ENCODE results near the gene GRM3. TPM values are rescaled to one million over a fixed set of nuclear protein-coding genes. Genes with fewer than 3 reads are reported as not detected.

Gene GRM3
- total and polyA plus RNA-seq, 2 of the 8 experiments (the other 6 are each of a cell fraction or from before 2014, with no cell fraction given) = 3.1 to 4.2 TPM

DNA sequence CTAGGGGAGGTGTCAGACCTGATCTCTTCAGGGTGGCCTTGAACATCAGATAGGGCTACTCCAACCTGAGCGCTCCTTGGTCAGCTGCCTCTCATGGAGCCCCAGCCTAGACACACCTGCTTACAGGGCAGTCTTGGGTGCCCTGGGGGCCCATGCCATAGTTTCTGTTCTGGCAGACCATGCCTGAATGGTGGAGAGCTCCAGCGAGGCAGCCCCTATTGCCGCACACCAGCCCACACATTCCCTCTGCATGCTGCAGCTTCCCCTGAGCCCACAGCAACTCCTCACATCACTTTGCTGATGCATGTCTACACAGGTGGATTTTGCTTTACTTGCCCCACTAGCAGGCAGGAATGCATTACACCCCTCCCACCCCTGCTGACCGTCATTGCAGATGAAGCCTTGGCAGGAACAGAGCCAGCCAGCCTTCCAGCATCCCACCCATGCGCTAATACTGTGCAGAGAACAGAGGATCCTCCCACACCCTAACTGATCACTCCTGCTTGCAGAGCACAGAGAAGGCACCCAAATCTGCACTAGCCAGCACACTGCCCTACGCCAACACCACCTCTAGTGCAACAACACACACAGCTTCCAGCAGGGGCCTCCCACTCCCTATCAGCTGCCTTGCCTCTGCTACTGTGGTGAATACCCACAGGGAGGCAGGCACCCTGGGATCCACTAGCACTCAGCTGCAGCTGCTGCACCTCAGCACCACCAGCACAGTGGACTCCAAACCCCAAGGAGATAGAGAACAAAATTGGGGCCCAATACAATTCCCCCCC lies 43.0 kb upstream of the GRM3 start:
- Histone ChIP-seq H2BK20ac (ENCODE audit: low read length) (no peak overlapping the region), H3K27ac (ENCODE audit: low read depth, low read length) (no peak overlapping the region), H3K18ac (ENCODE audit: extremely low read depth, low read length) (no peak overlapping the region), H3K4me2 (ENCODE audit: insufficient read depth in 1 of 2, low read depth in 2 of 2, low read length in 2 of 2) (no peak overlapping the region), H3K27me3 (replicated peaks in 1 of 4; ENCODE audit: control insufficient read depth in 3 of 4, extremely low read depth in 1 of 4, insufficient read depth in 3 of 4, low read length in 3 of 4) (no peaks in the 10 kb centered on the region), H3K4me3 (ENCODE audit: extremely low read depth in 1 of 4, insufficient read depth in 2 of 4, low read depth in 3 of 4, low read length in 4 of 4) (no peak overlapping the region), H2AK5ac (ENCODE audit: low read depth, low read length) (no peak overlapping the region), H3K9me3 (ENCODE audit: insufficient read depth in 2 of 2, low read depth in 1 of 2, low read length in 1 of 2) (no peaks in the 10 kb centered on the region), H2BK12ac (ENCODE audit: low read depth, low read length) (no peak overlapping the region), H3K79me2 (ENCODE audit: control insufficient read depth in 1 of 2, insufficient read depth in 2 of 2, low read length in 2 of 2) (no peaks in the 10 kb centered on the region), H4K20me1 (replicated peaks in 1 of 2; ENCODE audit: control insufficient read depth in 1 of 2, insufficient read depth in 2 of 2, low read length in 2 of 2) (no peaks in the 10 kb centered on the region), H4K5ac (ENCODE audit: insufficient read length, low read depth, low read length) (no peak overlapping the region), H3K4me1 (replicated peaks in 1 of 4; ENCODE audit: control insufficient read depth in 3 of 4, insufficient read depth in 4 of 4, low read length in 3 of 4) (no peaks in the 10 kb centered on the region), H3K4ac (replicated peaks; ENCODE audit: insufficient read length, low read depth, low read length) (no peak overlapping the region), H3K56ac (replicated peaks; ENCODE audit: insufficient read length, low read depth, low read length) (no peak overlapping the region), H2BK15ac (ENCODE audit: low read length) (no peak overlapping the region), H3K36me3 (ENCODE audit: control insufficient read depth in 2 of 4, insufficient read depth in 4 of 4, low read length in 3 of 4) (no peaks in the 10 kb centered on the region), H3K14ac (ENCODE audit: insufficient read length) (no peak overlapping the region), H3K23ac (ENCODE audit: insufficient read length) (no peak overlapping the region), H3K23me2 (ENCODE audit: low read depth, low read length) (no peaks in the 10 kb centered on the region), H3K9ac (replicated peaks in 1 of 4; ENCODE audit: extremely low read depth in 1 of 4, low read depth in 3 of 4, low read length in 3 of 4) (no peak overlapping the region), H4K91ac (replicated peaks; ENCODE audit: insufficient read length, low read length) (no peak overlapping the region), H2AFZ (ENCODE audit: low read length) (peak overlapping the region; percentile 81; the same call in 1 of the 2 replicates), H2BK120ac (replicated peaks; ENCODE audit: low read depth, low read length) (no peak overlapping the region), H2BK5ac (ENCODE audit: low read depth, low read length) (no peak overlapping the region), H3K79me1 (ENCODE audit: low read depth, low read length) (no peaks in the 10 kb centered on the region), H4K8ac (ENCODE audit: extremely low read depth, insufficient read depth, low read length) (no peak overlapping the region)
- ChIA-PET POLR2A (ENCODE audit: partially characterized antibody) (no interaction called here), CTCF (ENCODE audit: partially characterized antibody) (interaction anchor here (0.7 to 6.8 kb wide), 14 partner anchors 7 to 1307 kb away, joined by 3 to 87 read pairs (median 4); no protein-coding TSS in a partner anchor)
- no peak for DNase-seq (ENCODE audit: low read depth in 1 of 2, low spot score in 2 of 2)
- WGBS, 2 experiments (ENCODE audit: extremely low coverage in 1 of 2, insufficient coverage in 1 of 2, insufficient read length in 1 of 2, insufficient replicate concordance in 2 of 2, low coverage in 1 of 2, low lambda C conversion rate in 2 of 2, missing lambda C conversion rate in 1 of 2) = 93% methylated on average over 5 of the region's 6 CpGs; no CpG with 5 or more reads in 1 of the 2 experiments
- FAIRE-seq = no peak
- no peak for TF ChIP-seq SIRT6 (IDR thresholded peaks at IDR 0.05; ENCODE audit: low read length)
- TF ChIP-seq EP300 (IDR thresholded peaks at IDR 0.05; ENCODE audit: borderline replicate concordance in 1 of 2, low read depth in 2 of 2, low read length in 2 of 2) = no peak
- TF ChIP-seq, protein P1, sequence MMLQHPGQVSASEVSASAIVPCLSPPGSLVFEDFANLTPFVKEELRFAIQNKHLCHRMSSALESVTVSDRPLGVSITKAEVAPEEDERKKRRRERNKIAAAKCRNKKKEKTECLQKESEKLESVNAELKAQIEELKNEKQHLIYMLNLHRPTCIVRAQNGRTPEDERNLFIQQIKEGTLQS (IDR thresholded peaks at IDR 0.05; ENCODE audit: insufficient read depth, low read depth, low read length) = no peak
- TF ChIP-seq GABPA (IDR thresholded peaks at IDR 0.05; ENCODE audit: borderline replicate concordance, insufficient read depth, low read length) = no peak
- no peak for TF ChIP-seq KDM1A (IDR thresholded peaks at IDR 0.05; ENCODE audit: borderline replicate concordance, low read length)
- TF ChIP-seq RAD21 (IDR thresholded peaks at IDR 0.05 in 1 of 2, conservative IDR thresholded peaks at IDR 0.05 in 1 of 2; ENCODE audit: low read depth in 2 of 2, low read length in 2 of 2) = peak; percentile 65 to 74
- peak; percentile 44 to 55 (median 53) for TF ChIP-seq CTCF (IDR thresholded peaks at IDR 0.05; ENCODE audit: control extremely low read depth in 1 of 3, insufficient read depth in 1 of 3, low read depth in 1 of 3, low read length in 3 of 3)
- no peak for TF ChIP-seq POU5F1 (IDR thresholded peaks at IDR 0.05; ENCODE audit: low read depth, low read length)

Measured in H1 (cell line).